Right ventricle myocardium superior (tissue), 1 donor: ENCODE data around the gene FGF1. TPM values are rescaled to one million over a fixed set of nuclear protein-coding genes. Genes with fewer than 3 reads are reported as not detected.
A peak's percentile ranks its signal among the peaks of the same experiment; 100 is the strongest.

Experiments used
- ATAC-seq: fragments of 200-7000 bp; cut with Tn5 transposase; one replicate; pipeline ENCODE4 v1.9.1; 2020; ENCODE audit warnings: mild to moderate bottlenecking; ENCODE audit not compliant: poor library complexity
- DNase-seq: peaks from one replicate; pipeline ENCODE4 v3.0.0-alpha.2; 2020
- intact Hi-C: fragments of 100-400 bp; cut with DNase I; formaldehyde crosslinking; loops from one replicate; pipeline ENCODE4 v1.11.2; 2022
- total RNA-seq: library from RNA; stranded (reverse); fragmentation: NEBNext Ultra II Directional; extraction: Animal tissue kit (Norgen Biotek cat#: 25700); gene quantifications from one replicate; pipeline ENCODE4 v1.2.1, GENCODE V29; 2021
- donor health status: DM: no; HTN: yes; CAD: no; lungs with severe emphysema.

Gene FGF1
- total RNA-seq, 1 donor from 2014 or later, result 42.7 TPM

GRCh38 chr5:142600611-142601358 is 85.1 kb downstream of the FGF1 start:
- intact Hi-C loops, result no loop called here
- DNase-seq (peak; percentile 53), ATAC-seq (peak; percentile 86)

DNA sequence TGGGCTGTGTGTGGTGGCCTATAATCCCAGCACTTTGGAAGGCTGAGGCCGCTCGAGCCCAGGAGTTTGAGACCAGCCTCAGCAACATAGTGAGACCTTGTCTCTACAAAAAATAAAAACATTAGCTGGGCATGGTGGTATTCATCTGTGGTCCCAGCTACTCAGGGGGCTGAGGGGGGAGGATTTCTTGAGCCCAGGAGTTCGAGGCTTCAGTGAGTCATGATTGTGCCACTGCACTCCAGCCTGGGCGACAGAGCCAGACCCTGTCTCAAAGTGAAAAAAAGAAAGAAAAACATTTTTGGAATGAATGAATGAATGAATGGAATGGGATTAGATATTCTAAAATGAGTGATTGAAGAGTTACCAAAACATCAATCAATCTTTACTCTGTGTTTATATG is 85.8 kb downstream of the FGF1 start:
- intact Hi-C loops, result no loop called here
- ATAC-seq (no peak), DNase-seq (no peak)

DNA sequence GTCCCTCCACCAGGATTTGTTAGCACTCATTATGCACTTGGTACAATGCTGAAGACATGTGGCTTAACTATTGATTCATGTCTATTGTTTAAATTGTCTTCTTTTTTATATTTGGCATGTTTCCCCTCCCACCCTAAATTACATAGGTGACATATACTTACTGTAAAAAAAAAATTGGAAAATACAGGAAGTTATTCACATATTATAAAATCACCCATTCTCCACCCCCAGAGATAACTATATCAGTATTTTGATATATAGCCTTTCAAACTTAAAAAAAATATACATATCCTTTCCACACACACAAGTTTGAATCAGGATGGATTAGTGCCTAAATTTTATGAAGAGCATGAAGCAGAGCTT is 87.6 kb downstream of the FGF1 start:
- ATAC-seq (no peak), DNase-seq (no peak)
- intact Hi-C loops, result no loop called here

- intact Hi-C loops, result no loop called here
- DNase-seq, result no peak
- ATAC-seq, result no peak
These were observed 88.1 kb downstream of the FGF1 start for GRCh38 chr5:142597546-142598337.

- ATAC-seq (no peak), DNase-seq (no peak)
- intact Hi-C loops, result no loop called here
These were observed 88.9 kb downstream of the FGF1 start for GRCh38 chr5:142597025-142597424.

DNA sequence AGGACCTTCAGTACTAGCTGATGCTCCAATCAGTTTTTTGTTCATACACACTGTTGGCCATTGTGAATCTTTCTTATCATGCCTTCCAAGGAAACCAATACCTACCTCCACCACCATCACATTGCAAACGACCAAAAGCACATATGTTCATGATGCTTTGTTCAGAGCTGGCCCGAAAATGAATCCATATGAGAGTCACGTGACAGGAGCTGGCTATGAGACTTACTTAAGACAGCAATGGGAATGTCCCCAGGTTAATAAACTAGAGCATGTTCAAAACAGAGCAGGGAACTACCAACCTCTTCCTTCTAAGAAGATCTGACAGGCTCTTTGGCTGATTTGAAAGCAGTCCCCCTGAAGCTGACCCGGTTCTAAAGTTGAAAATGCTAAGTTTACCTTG is 93.5 kb downstream of the FGF1 start:
- DNase-seq, result no peak
- intact Hi-C loops, result no loop called here
- ATAC-seq, result no peak

DNA sequence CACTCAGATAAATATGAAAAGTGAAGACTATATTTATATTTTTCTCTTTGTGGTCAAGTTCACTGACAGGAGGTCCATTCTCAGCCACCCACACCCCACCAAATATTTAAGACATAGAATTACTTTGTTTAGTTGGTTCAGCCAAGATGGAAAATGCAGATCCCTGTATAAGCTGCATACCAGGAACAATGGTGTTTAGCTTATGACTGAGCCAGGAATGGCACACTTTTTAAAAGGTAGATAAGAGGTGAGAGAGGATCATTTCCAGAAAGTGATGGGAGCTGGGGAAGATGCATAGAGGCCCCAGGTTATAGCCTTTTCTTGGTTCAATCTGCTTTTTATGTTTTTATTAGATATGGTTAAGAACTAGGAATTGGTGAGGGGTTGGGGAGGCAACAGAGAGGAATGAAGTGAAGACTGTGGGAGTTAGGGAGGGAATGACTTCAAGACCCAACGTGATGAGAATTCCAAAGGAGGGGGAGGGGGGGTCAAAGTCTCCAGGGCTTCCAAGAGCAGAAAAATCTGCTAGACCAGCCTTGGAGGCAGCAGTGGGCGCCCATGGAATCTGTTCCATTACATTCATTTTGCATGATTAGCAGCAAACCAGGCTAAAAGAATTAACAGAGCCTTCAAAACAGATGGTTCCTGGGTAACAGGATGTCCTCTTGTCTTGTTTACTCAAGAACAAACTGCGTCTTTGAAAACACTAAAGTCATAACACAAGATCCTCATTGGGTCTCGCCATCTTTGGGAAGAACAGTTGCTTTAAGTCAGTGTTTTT is 95.2 kb downstream of the FGF1 start:
- intact Hi-C loops, result no loop called here
- no peak for ATAC-seq
- no peak for DNase-seq

GRCh38 chr5:142589720-142590119 is 96.2 kb downstream of the FGF1 start:
- no peak for ATAC-seq
- no peak for DNase-seq
- intact Hi-C loops, result no loop called here

- ATAC-seq (no peak), DNase-seq (no peak)
- intact Hi-C loops, result no loop called here
These were observed 98.4 kb downstream of the FGF1 start for GRCh38 chr5:142587354-142587965.

DNA sequence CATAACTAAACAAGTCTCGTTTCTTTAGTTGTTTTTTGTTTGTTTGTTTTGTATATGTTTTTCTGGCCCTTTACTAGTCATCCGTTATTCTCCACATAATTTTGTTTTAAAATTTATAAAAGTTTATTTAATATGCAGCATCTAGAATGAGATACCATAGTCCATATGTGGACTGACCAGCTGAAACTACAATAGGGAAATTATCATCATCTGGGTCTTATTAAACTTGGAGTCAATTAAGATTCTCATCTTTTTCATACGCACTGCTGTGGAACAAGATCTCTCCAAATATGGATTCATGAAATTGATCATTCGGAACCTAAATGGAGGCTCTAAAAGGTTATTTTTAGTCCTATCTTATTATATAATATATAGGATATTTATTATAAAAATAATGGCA is 99.3 kb downstream of the FGF1 start:
- intact Hi-C loops, result no loop called here
- DNase-seq (no peak), ATAC-seq (no peak)

GRCh38 chr5:142585451-142585850 is 100.4 kb downstream of the FGF1 start:
- DNase-seq (no peak), ATAC-seq (no peak)
- intact Hi-C loops, result no loop called here

DNA sequence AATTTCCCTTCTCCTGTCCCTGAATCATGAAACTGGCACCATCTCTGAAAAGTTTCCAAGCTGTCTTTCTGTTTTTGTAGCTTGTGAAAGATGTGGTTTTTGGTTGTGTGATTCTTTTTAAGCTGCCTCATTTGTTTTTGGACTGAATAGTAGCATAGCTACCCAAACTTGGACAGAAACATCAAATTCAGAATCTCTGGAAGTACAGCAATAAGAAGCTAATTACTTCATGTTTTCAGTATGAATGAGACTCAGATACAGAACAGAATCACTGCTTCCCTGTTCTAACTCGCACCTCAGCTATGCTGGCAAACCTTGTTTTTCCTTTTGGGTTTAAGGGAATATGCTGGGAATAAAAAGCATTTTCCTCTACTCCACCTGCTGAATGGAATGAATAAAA is 101.0 kb downstream of the FGF1 start:
- ATAC-seq (no peak), DNase-seq (no peak)
- intact Hi-C loops, result no loop called here

DNA sequence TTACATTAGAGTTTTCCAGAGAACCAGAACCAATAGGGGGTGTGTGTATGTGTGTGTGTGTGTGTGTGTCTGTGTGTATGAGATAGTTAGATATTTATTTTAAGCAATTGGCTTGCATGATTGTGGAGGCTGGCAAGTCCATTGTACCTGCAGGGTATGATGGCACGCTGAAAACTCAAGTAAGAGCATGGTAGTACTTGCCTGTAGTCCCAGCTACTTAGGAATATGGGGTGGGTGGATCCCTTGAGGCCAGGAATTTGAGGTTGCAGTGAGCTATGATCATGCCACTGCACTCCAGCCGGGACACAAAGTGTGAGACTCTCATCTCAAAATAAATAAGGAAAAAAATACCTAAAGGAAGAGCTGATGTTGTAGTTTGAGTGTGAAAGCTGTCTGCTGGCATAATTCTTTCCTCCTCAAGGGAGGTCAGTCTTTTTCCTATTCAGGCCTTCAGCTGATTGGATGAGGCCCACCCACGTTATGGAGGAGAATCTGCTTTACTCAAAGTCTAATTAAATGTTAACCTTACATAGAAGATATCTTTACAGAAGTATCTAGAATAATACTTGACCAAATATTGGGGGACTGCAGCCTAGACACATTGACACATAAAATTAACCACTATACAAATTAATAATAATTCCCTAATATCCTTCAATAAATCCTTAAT is 107.6 kb downstream of the FGF1 start:
- ATAC-seq (no peak), DNase-seq (no peak)
- intact Hi-C loops, result no loop called here

GRCh38 chr5:142576804-142577203 is 109.1 kb downstream of the FGF1 start:
- DNase-seq, result no peak
- ATAC-seq, result no peak
- intact Hi-C loops, result no loop called here

GRCh38 chr5:142576303-142576702 is 109.6 kb downstream of the FGF1 start:
- DNase-seq (no peak), ATAC-seq (no peak)
- intact Hi-C loops, result no loop called here

- intact Hi-C loops, result no loop called here
- no peak for ATAC-seq
- DNase-seq, result no peak
These were observed 113.9 kb downstream of the FGF1 start for GRCh38 chr5:142572006-142572405.

GRCh38 chr5:142571371-142571770 is 114.5 kb downstream of the FGF1 start:
- DNase-seq, result no peak
- intact Hi-C loops, result no loop called here
- no peak for ATAC-seq

- DNase-seq (no peak), ATAC-seq (no peak)
- intact Hi-C loops, result loop anchor here (10.0 kb wide), 1 partner anchor 565 kb away; no protein-coding TSS in a partner anchor
These were observed 116.0 kb downstream of the FGF1 start for GRCh38 chr5:142569905-142570304.

DNA sequence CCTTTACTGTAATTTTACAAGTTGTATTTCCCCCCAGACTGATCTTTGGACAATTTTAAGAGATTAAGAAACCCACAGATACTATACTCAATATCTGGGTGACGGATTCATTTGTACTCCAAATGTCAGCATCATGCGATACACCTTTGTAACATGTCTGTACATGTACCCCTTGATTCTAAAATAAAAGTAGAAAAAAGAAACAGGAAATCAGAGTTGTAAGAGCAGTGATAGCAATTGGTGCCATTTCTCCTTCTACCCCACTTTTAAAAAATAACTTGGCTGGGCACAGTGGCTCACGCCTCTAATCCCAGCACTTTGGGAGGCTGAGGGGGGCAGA is 116.9 kb downstream of the FGF1 start:
- intact Hi-C loops, result loop anchor here (10.0 kb wide), 1 partner anchor 564 kb away; no protein-coding TSS in a partner anchor
- ATAC-seq, result no peak
- DNase-seq, result no peak
